Panc1 (cell line): ENCODE measurements around the gene BOD1L2. TPM values are rescaled to one million over a fixed set of nuclear protein-coding genes. Genes with fewer than 3 reads are reported as not detected.

Experiments
- ATAC-seq: fragments of 200-7000 bp; cut with Tn5 transposase; 2 replicates; pipeline ENCODE4 v1.9.1; 2020; ENCODE audit warnings: mild to moderate bottlenecking, moderate library complexity
- Bru-seq: library from RNA; stranded (reverse); fragments of 400-500 nt; gene quantifications from one replicate; lab custom pipeline; 2021; lab: Mats Ljungman, UMichigan
- BruChase-seq, 2 experiments: library from RNA; stranded (reverse); fragments of 400-500 nt; gene quantifications; one replicate each; lab custom pipeline; 2021; lab: Mats Ljungman, UMichigan
- BruUV-seq: library from RNA; stranded (reverse); fragments of 400-500 nt; replicated peaks from 2 replicates; lab custom pipeline; 2021; lab: Mats Ljungman, UMichigan
- CTCF ChIA-PET: fragments of 300-600 bp; sonication (Branson Sonifier 250); formaldehyde crosslinking; loops from one replicate; lab custom pipeline; 2022; ENCODE audit warnings: antibody characterized with exemption; lab: Charles Lee
- POLR2A ChIA-PET: fragments of 300-600 bp; sonication (Branson Sonifier 250); formaldehyde crosslinking; loops from one replicate; lab custom pipeline; 2022; ENCODE audit warnings: antibody characterized with exemption; lab: Charles Lee
- DNase-seq: peaks from one replicate; pipeline ENCODE4 v3.0.0-alpha.2; 2010; ENCODE audit warnings: low read depth, low spot score
- H3K27ac ChIP-seq: 2 replicates; pipeline ENCODE4 v1.5.1; 2011; ENCODE audit warnings: mild to moderate bottlenecking, low read length, inconsistent platforms
- H3K27me3 ChIP-seq: fragments of 200-500 bp; sonication (Bioruptor generic); 2 replicates; pipeline ENCODE4 v1.6.0; 2014; ENCODE audit warnings: low read length, inconsistent platforms; ENCODE audit not compliant: control insufficient read depth, insufficient read depth
- H3K36me3 ChIP-seq: fragments of 200-500 bp; sonication (Bioruptor generic); 2 replicates; pipeline ENCODE4 v1.5.1; 2014; ENCODE audit warnings: inconsistent platforms, mild to moderate bottlenecking, low read length, moderate library complexity; ENCODE audit not compliant: control insufficient read depth, insufficient read depth
- H3K4me1 ChIP-seq: 2 replicates; pipeline ENCODE4 v1.5.1; 2011; ENCODE audit warnings: inconsistent platforms, mild to moderate bottlenecking, low read length, moderate library complexity; ENCODE audit not compliant: control insufficient read depth, insufficient read depth
- H3K4me3 ChIP-seq, 2 experiments: 2 replicates each; pipeline ENCODE4 v1.5.1; 2011 to 2012; ENCODE audit warnings: low read depth in 2 of 2, low read length in 2 of 2, mild to moderate bottlenecking in 2 of 2, inconsistent platforms in 1 of 2, moderate library complexity in 1 of 2
- H3K9me3 ChIP-seq: fragments of 200-500 bp; sonication (Bioruptor generic); 2 replicates; pipeline ENCODE4 v1.5.1; 2014; ENCODE audit warnings: low read depth, mild to moderate bottlenecking, inconsistent platforms, low read length, moderate library complexity; ENCODE audit not compliant: control insufficient read depth, insufficient read depth
- POLR2AphosphoS5 ChIP-seq: IDR thresholded peaks from 2 replicates; pipeline ENCODE4 v1.6.1; 2012; ENCODE audit warnings: mild to moderate bottlenecking, low read depth, low read length, moderate library complexity
- REST ChIP-seq, 2 experiments: IDR thresholded peaks; 2 replicates each; pipeline ENCODE4 v1.6.1; 2011 to 2012; ENCODE audit warnings: low read depth in 2 of 2, control low read depth in 1 of 2, low read length in 1 of 2, mild to moderate bottlenecking in 1 of 2, moderate library complexity in 1 of 2; ENCODE audit not compliant: insufficient read depth in 1 of 2
- SIN3A ChIP-seq: IDR thresholded peaks from 2 replicates; pipeline ENCODE4 v1.6.1; 2012; ENCODE audit warnings: low read depth, mild to moderate bottlenecking, low read length, moderate library complexity, borderline replicate concordance; ENCODE audit not compliant: insufficient read depth
- TCF7L2 ChIP-seq: IDR thresholded peaks from 2 replicates; pipeline ENCODE4 v1.6.1; 2011; ENCODE audit warnings: mild to moderate bottlenecking, low read depth, low read length, inconsistent platforms
- in situ Hi-C: cut with HindIII; loops from 2 replicates; pipeline ENCODE4 v1.10.0; 2016; ENCODE audit warnings: low sequenced_read_pairs, low pct_unique_long_range_greater_than_20kb
- intact Hi-C: fragments of 100-400 bp; cut with micrococcal nuclease; formaldehyde crosslinking; loops from one replicate; pipeline ENCODE4 v1.10.0; 2022; ENCODE audit not compliant: unreplicated experiment
- long read RNA-seq: library from polyadenylated mRNA; unstranded; transcript quantifications from one replicate; pipeline ENCODE4 v2.0.0, GENCODE V29; 2021; ENCODE audit not compliant: unreplicated experiment
- polyA plus RNA-seq: library from polyadenylated mRNA; unstranded; fragments of >200 nt; gene quantifications from one replicate; pipeline ENCODE4 v1.2.1, GENCODE V29; 2012; ENCODE audit warnings: missing spikeins; ENCODE audit not compliant: insufficient read length
- total RNA-seq: library from RNA; stranded (reverse); gene quantifications from one replicate; pipeline ENCODE4 v1.2.1, GENCODE V29; 2021; ENCODE audit not compliant: unreplicated experiment
- TF ChIP-seq, protein P1 (sequence below): fragments of 450-650 bp; IDR thresholded peaks from 2 replicates; pipeline ENCODE4 v1.5.1; 2017; ENCODE audit warnings: mild to moderate bottlenecking

BOD1L2 gene
- total RNA-seq (not detected), Bru-seq, nascent RNA (not detected), BruChase-seq, experiment 1, labeled RNA remaining after a 2-hour chase (not detected), BruChase-seq, experiment 2, labeled RNA remaining after a 6-hour chase (not detected)
- not detected for polyA plus RNA-seq
- long read RNA-seq: 0 reads

- no peaks in the 10 kb centered on the region for H3K4me1 ChIP-seq
- ChIA-PET POLR2A (no interaction called here), CTCF (no interaction called here)
- in situ Hi-C loops: no loop called here
- H3K36me3 ChIP-seq: no peaks in the 10 kb centered on the region
- H3K27me3 ChIP-seq: no peaks in the 10 kb centered on the region
- intact Hi-C loops: no loop called here
- no peak within 1 kb of the TSS for H3K4me3 ChIP-seq
- DNase-seq: no peak
- BruUV-seq: no TSS peak
- H3K9me3 ChIP-seq: no peaks in the 10 kb centered on the region
- no peak within 1 kb of the TSS for H3K27ac ChIP-seq
- TF ChIP-seq POLR2AphosphoS5 (no peak), SIN3A (no peak)
- ATAC-seq: no peak
Observed at GRCh38 chr18:57146956-57147636, at the start of gene BOD1L2. Gene BOD1L2 (plus strand): TSS chr18:57147087. CDS start chr18:57147313, 226 bp downstream.

DNA sequence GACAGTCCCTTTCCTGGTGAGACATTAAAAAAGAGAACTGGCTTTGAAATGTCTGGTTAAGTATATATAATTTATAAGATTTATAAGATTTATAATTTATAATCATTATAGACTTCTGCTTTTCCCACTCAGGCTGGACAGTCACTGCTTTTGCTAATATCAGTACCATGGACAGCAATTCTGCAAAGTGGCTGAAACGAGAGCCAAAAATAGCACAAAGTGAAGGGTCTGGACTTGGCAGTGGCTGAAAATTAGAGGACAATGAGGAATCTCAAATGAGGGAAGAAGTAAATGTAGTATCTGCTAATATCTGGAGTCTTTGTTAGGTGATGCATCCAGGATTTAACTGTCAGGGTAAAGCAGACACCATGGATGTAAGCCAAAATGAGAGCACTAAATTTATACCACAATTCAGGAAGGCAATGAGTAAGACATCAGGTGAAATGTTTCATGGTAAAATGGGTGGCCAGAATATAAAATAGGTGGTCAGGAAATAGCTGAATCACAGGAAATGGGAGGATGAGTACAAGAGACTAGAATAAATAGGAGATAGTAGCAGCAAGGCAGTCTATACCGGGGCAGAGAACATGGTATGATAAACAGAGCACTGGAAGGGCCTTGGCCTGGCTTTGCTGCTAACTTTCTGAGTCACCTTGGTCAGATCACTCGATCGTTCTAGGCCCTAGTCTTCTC, 39.6 kb upstream of the BOD1L2 start:
- CTCF ChIA-PET: interaction anchor here (0.6 kb wide), 1 partner anchor 330 kb away, joined by 3 read pairs; no protein-coding TSS in a partner anchor
- in situ Hi-C loops (no loop called here), intact Hi-C loops (no loop called here)
- POLR2A ChIA-PET: no interaction called here
- TF ChIP-seq REST (IDR thresholded peaks at IDR 0.05; ENCODE audit: insufficient read depth in 1 of 2, low read depth in 2 of 2, low read length in 1 of 2) (peak; percentile 88 to 89), SIN3A (no peak)
- Histone ChIP-seq H3K36me3 (no peaks in the 10 kb centered on the region), H3K27me3 (no peaks in the 10 kb centered on the region), H3K4me3 (no peak overlapping the region), H3K9me3 (no peaks in the 10 kb centered on the region), H3K4me1 (no peaks in the 10 kb centered on the region), H3K27ac (no peak overlapping the region)
- ATAC-seq (no peak), DNase-seq (no peak)
- no TSS peak for BruUV-seq

GRCh38 chr18:57110290-57110689, 36.6 kb upstream of the BOD1L2 start:
- no TSS peak for BruUV-seq
- Histone ChIP-seq H3K4me1 (no peaks in the 10 kb centered on the region), H3K4me3 (no peak overlapping the region), H3K27ac (no peak overlapping the region), H3K27me3 (no peaks in the 10 kb centered on the region), H3K9me3 (no peaks in the 10 kb centered on the region), H3K36me3 (no peaks in the 10 kb centered on the region)
- POLR2A ChIA-PET: no interaction called here
- CTCF ChIA-PET: no interaction called here
- intact Hi-C loops (no loop called here), in situ Hi-C loops (no loop called here)
- DNase-seq (no peak), ATAC-seq (no peak)
- TF ChIP-seq, protein P1, sequence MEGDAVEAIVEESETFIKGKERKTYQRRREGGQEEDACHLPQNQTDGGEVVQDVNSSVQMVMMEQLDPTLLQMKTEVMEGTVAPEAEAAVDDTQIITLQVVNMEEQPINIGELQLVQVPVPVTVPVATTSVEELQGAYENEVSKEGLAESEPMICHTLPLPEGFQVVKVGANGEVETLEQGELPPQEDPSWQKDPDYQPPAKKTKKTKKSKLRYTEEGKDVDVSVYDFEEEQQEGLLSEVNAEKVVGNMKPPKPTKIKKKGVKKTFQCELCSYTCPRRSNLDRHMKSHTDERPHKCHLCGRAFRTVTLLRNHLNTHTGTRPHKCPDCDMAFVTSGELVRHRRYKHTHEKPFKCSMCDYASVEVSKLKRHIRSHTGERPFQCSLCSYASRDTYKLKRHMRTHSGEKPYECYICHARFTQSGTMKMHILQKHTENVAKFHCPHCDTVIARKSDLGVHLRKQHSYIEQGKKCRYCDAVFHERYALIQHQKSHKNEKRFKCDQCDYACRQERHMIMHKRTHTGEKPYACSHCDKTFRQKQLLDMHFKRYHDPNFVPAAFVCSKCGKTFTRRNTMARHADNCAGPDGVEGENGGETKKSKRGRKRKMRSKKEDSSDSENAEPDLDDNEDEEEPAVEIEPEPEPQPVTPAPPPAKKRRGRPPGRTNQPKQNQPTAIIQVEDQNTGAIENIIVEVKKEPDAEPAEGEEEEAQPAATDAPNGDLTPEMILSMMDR: no peak
- TF ChIP-seq POLR2AphosphoS5 (no peak), SIN3A (no peak), TCF7L2 (no peak), REST (IDR thresholded peaks at IDR 0.05; ENCODE audit: insufficient read depth in 1 of 2, low read depth in 2 of 2, low read length in 1 of 2) (no peak)
